ENCODE results near the gene TPST1. TPM values are rescaled to one million over a fixed set of nuclear protein-coding genes. Genes with fewer than 3 reads are reported as not detected.

The TPST1 gene
- total RNA-seq, 1 experiment from 2014 or later, result 51.0 TPM

DNA sequence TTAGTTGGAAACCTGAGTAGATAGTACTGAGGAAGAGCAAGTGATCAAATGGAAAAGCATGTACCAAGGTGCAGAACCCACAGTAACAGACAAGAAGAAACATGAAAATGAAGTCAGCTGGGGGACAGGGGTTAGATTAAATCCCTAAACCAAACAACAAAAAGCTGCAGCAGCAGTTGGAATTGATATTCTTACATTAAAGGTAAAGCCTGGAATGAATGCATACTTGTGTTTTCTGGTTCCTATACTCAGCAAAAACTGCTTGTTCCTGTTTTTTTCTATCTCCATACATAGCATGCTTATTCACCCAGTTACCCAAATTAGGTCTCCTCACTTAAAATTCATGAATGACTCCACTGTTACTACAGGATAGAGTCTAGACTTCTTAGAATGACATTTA, 92.4 kb downstream of the TPST1 start:
- Histone ChIP-seq H3K27me3 (replicated peaks) (no peaks in the 10 kb centered on the region), H3K36me3 (peaks cover 11% of the 10 kb centered on the region; the same call in 1 of the 2 replicates), H3K27ac (no peak overlapping the region), H3K9me3 (replicated peaks) (peaks cover 7% of the 10 kb centered on the region), H3K4me1 (replicated peaks) (0 out of 2 replicates have a peak, but pooled peaks cover 4% of the 10 kb centered on the region), H3K4me3 (no peak overlapping the region)
- DNase-seq (ENCODE audit: low read depth in 1 of 2, low spot score in 2 of 2), result no peak

GRCh38 chr7:66301249-66301648, 96.1 kb downstream of the TPST1 start:
- Histone ChIP-seq H3K27me3 (replicated peaks) (no peaks in the 10 kb centered on the region), H3K9me3 (replicated peaks) (peaks cover 7% of the 10 kb centered on the region), H3K27ac (no peak overlapping the region), H3K4me3 (no peak overlapping the region), H3K4me1 (replicated peaks) (peaks cover 6% of the 10 kb centered on the region), H3K36me3 (peaks cover 11% of the 10 kb centered on the region; the same call in 1 of the 2 replicates)
- DNase-seq (ENCODE audit: low read depth in 1 of 2, low spot score in 2 of 2), result no peak

GRCh38 chr7:66301737-66302136, 96.6 kb downstream of the TPST1 start:
- Histone ChIP-seq H3K4me1 (replicated peaks) (peaks cover 10% of the 10 kb centered on the region), H3K36me3 (peaks cover 10% of the 10 kb centered on the region; the same call in 1 of the 2 replicates)
- DNase-seq (ENCODE audit: low read depth in 1 of 2, low spot score in 2 of 2), result no peak

GRCh38 chr7:66303454-66304155, 98.5 kb downstream of the TPST1 start:
- peaks cover 29% of the 10 kb centered on the region for H3K4me1 ChIP-seq (replicated peaks)
- no peak for DNase-seq (ENCODE audit: low read depth in 1 of 2, low spot score in 2 of 2)
- no peaks in the 10 kb centered on the region; the same call in 1 of the 2 replicates for H3K9me3 ChIP-seq (replicated peaks)
- no peak overlapping the region for H3K27ac ChIP-seq
- no peak overlapping the region for H3K4me3 ChIP-seq
- 0 out of 2 replicates have a peak, but pooled peaks cover 3% of the 10 kb centered on the region for H3K36me3 ChIP-seq
- H3K27me3 ChIP-seq (replicated peaks), result no peaks in the 10 kb centered on the region

More at GRCh38 chr7:66301737-66302136, 96.6 kb downstream of the TPST1 start:
- Histone ChIP-seq H3K4me3 (no peak overlapping the region), H3K27me3 (replicated peaks) (no peaks in the 10 kb centered on the region), H3K27ac (no peak overlapping the region), H3K9me3 (replicated peaks) (peaks cover 7% of the 10 kb centered on the region)

DNA sequence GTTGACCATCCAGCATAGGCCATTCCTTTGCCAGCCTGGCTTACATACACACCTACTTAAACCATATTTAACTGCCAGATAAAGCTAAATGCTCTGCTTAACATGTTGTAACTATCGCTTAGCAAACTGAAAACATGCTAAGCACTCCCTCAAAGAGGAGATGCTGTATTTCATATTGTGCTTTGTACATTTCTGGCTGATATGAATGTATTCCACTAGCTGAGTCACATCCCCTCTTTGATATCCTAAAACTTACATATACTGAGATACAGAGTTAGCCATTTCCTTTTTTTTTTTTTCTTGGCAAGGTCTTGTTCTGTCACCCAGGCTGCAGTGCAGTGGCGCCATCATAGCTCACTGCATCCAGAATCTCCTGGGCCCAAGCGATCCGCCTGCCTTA, 99.4 kb downstream of the TPST1 start:
- Histone ChIP-seq H3K27ac (no peak overlapping the region), H3K4me1 (replicated peaks) (peaks cover 33% of the 10 kb centered on the region), H3K27me3 (replicated peaks) (no peaks in the 10 kb centered on the region), H3K36me3 (0 out of 2 replicates have a peak, but pooled peaks cover 3% of the 10 kb centered on the region), H3K4me3 (no peak overlapping the region), H3K9me3 (replicated peaks) (no peaks in the 10 kb centered on the region)
- no peak for DNase-seq (ENCODE audit: low read depth in 1 of 2, low spot score in 2 of 2)

DNA sequence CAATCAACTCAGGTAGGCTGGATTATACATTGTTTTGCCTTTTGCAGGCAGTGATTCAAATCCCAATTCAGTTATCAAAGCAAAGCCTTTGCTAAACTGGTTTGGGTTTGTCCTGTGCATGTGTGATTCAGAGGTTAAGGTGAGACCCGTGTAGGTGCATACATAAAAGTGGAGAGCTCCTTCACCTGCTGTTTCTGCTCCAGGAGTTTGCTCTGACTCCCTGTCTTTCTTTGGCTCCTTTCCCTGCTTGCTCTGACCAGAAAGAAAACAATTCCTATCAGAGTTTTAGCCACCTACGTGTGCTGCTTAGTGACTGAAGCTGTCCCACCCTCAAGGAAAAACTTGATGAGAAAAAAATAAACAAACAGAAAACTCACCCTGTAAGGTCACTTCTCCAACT, 101.1 kb downstream of the TPST1 start:
- Histone ChIP-seq H3K9me3 (replicated peaks) (no peaks in the 10 kb centered on the region), H3K4me3 (no peak overlapping the region), H3K27ac (no peak overlapping the region), H3K27me3 (replicated peaks) (no peaks in the 10 kb centered on the region), H3K4me1 (replicated peaks) (peaks cover 33% of the 10 kb centered on the region), H3K36me3 (0 out of 2 replicates have a peak, but pooled peaks cover 3% of the 10 kb centered on the region)
- peak in 1 of 2 experiments; percentile 32 for DNase-seq (ENCODE audit: low read depth in 1 of 2, low spot score in 2 of 2)

GRCh38 chr7:66307591-66308215, 102.6 kb downstream of the TPST1 start:
- H3K4me1 ChIP-seq (replicated peaks), result peaks cover 33% of the 10 kb centered on the region
- DNase-seq (ENCODE audit: low read depth in 1 of 2, low spot score in 2 of 2), result peak in 1 of 2 experiments; percentile 52
- no peak overlapping the region for H3K4me3 ChIP-seq
- H3K9me3 ChIP-seq (replicated peaks), result no peaks in the 10 kb centered on the region
- H3K36me3 ChIP-seq, result no peaks in the 10 kb centered on the region
- H3K27me3 ChIP-seq (replicated peaks), result no peaks in the 10 kb centered on the region
- H3K27ac ChIP-seq, result peak overlapping the region; percentile 57

DNA sequence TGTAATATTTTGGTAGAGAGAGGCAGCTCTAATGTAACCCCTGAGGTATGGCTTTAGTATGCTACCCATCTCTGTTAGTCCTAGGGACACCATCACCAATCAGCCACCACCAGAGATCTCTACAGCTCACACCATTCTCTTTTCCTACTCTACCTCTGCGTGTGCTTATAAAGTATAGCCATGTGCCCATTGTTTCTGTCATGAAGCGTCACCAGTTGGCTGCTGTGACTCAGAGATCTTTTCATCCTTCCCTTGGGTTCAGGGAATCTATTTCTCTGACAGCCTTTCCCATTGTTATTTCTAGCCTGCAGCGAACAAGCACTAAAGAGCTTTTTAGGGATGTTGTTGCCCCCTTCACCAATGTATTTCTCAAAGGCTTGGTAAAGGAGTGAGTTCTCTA, 103.3 kb downstream of the TPST1 start:
- H3K4me1 ChIP-seq (replicated peaks), result peaks cover 33% of the 10 kb centered on the region
- DNase-seq (ENCODE audit: low read depth in 1 of 2, low spot score in 2 of 2), result peak; percentile 59 to 67
- H3K4me3 ChIP-seq, result no peak overlapping the region
- H3K27ac ChIP-seq, result peak overlapping the region; percentile 57
- H3K27me3 ChIP-seq (replicated peaks), result no peaks in the 10 kb centered on the region
- no peaks in the 10 kb centered on the region for H3K9me3 ChIP-seq (replicated peaks)
- no peaks in the 10 kb centered on the region for H3K36me3 ChIP-seq

DNA sequence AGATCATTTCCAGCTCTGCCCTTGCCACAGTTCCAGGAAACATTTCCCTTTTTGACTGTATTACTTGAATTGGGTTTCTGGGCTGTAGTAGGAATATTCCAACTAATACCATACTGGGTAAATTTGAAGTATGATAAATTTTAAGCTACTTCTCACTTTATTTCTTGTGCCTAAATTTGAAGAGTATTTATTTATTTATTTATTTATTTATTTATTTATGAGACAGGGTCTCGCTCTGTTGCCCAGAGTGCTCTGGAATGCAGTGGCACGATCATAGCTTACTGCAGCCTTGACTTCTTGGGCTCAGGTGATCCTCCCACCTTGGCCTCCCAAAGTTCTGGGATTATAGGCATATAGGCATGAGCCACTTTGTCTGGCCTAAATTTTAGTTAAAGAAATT, 105.5 kb downstream of the TPST1 start:
- H3K27ac ChIP-seq, result no peak overlapping the region
- no peaks in the 10 kb centered on the region for H3K27me3 ChIP-seq (replicated peaks)
- no peaks in the 10 kb centered on the region for H3K9me3 ChIP-seq (replicated peaks)
- DNase-seq (ENCODE audit: low read depth in 1 of 2, low spot score in 2 of 2), result no peak
- H3K36me3 ChIP-seq, result no peaks in the 10 kb centered on the region
- peaks cover 33% of the 10 kb centered on the region for H3K4me1 ChIP-seq (replicated peaks)
- no peak overlapping the region for H3K4me3 ChIP-seq

- Histone ChIP-seq H3K27ac (no peak overlapping the region), H3K9me3 (replicated peaks) (no peaks in the 10 kb centered on the region), H3K36me3 (no peaks in the 10 kb centered on the region), H3K27me3 (replicated peaks) (no peaks in the 10 kb centered on the region), H3K4me1 (replicated peaks) (no peaks in the 10 kb centered on the region), H3K4me3 (no peak overlapping the region)
- DNase-seq (ENCODE audit: low read depth in 1 of 2, low spot score in 2 of 2), result no peak
Observed at GRCh38 chr7:66313886-66314568, 108.9 kb downstream of the TPST1 start.

DNA sequence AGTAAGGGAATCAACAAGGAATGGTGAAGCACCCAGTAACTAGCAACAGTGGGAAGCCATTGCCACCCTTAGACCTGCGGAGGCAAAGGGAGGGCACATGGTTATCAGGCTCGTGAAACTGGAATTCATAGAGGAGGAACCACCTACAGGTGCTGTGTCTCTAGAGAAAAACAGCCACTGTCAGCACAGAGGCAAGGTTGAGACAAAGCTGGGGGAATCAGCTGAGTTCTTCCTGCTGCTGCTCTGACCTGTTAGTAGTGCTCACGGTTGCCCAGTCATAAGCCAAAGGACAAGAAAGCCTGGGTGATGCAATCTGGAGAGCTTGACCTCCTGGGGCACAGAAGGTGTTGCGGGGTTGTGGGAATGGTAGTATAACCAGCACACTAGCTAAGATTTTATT, 110.1 kb downstream of the TPST1 start:
- Histone ChIP-seq H3K9me3 (replicated peaks) (no peaks in the 10 kb centered on the region), H3K27me3 (replicated peaks) (no peaks in the 10 kb centered on the region), H3K4me3 (no peak overlapping the region), H3K36me3 (no peaks in the 10 kb centered on the region), H3K27ac (no peak overlapping the region), H3K4me1 (replicated peaks) (no peaks in the 10 kb centered on the region)
- DNase-seq (ENCODE audit: low read depth in 1 of 2, low spot score in 2 of 2), result no peak

GRCh38 chr7:66319407-66319979, 114.4 kb downstream of the TPST1 start:
- no peaks in the 10 kb centered on the region for H3K27me3 ChIP-seq (replicated peaks)
- no peak for DNase-seq (ENCODE audit: low read depth in 1 of 2, low spot score in 2 of 2)

GRCh38 chr7:66321283-66321682, 116.1 kb downstream of the TPST1 start:
- no peak overlapping the region for H3K27ac ChIP-seq
- no peak overlapping the region for H3K4me3 ChIP-seq
- no peak for DNase-seq (ENCODE audit: low read depth in 1 of 2, low spot score in 2 of 2)
- no peaks in the 10 kb centered on the region for H3K27me3 ChIP-seq (replicated peaks)
- peaks cover 3% of the 10 kb centered on the region for H3K4me1 ChIP-seq (replicated peaks)
- no peaks in the 10 kb centered on the region for H3K9me3 ChIP-seq (replicated peaks)
- H3K36me3 ChIP-seq, result peaks cover 4% of the 10 kb centered on the region; the same call in 1 of the 2 replicates

More at GRCh38 chr7:66319407-66319979, 114.4 kb downstream of the TPST1 start:
- peaks cover 4% of the 10 kb centered on the region; the same call in 1 of the 2 replicates for H3K36me3 ChIP-seq
- H3K27ac ChIP-seq, result no peak overlapping the region
- H3K4me3 ChIP-seq, result no peak overlapping the region
- H3K4me1 ChIP-seq (replicated peaks), result no peaks in the 10 kb centered on the region
- no peaks in the 10 kb centered on the region for H3K9me3 ChIP-seq (replicated peaks)
